GM12878 (cell line): ENCODE measurements around the gene SMO. TPM values are rescaled to one million over a fixed set of nuclear protein-coding genes. Genes with fewer than 3 reads are reported as not detected.

Experiments
- ATAC-seq: fragments of 200-7000 bp; cut with Tn5 transposase; 3 replicates; pipeline ENCODE4 v1.9.1; 2020; ENCODE audit warnings: mild to moderate bottlenecking, moderate library complexity
- BruUV-seq: library from RNA; stranded (reverse); fragments of 400-500 nt; replicated peaks from 2 replicates; lab custom pipeline; 2021; lab: Mats Ljungman, UMichigan
- CTCF ChIA-PET: fragments of 300-600 bp; sonication (Branson Sonifier 250); formaldehyde crosslinking; extraction: SDS; loops from one replicate; lab custom pipeline; 2021; ENCODE audit warnings: inconsistent platforms; lab: Yijun Ruan, JAX
- POLR2A ChIA-PET: fragments of 350-600 bp; formaldehyde crosslinking; extraction: SDS; loops from one replicate; lab custom pipeline; 2021; ENCODE audit warnings: inconsistent platforms; lab: Charles Lee
- RAD21 ChIA-PET: fragments of 300-600 bp; sonication (Branson Sonifier 250); formaldehyde crosslinking; loops from one replicate; lab custom pipeline; 2023; ENCODE audit warnings: antibody characterized with exemption; ENCODE audit not compliant: unreplicated experiment; lab: Charles Lee
- SMC1A ChIA-PET: fragments of 300-600 bp; sonication (Branson Sonifier 250); formaldehyde crosslinking; loops from one replicate; lab custom pipeline; 2023; ENCODE audit not compliant: unreplicated experiment, uncharacterized antibody; lab: Charles Lee
- DNase-seq: peaks from one replicate; pipeline ENCODE4 v3.0.0-alpha.2; 2011; ENCODE audit warnings: low read depth, low spot score
- FAIRE-seq: peaks from 3 replicates; lab custom pipeline; 2011; peaks lifted over from hg19 to GRCh38; lab: Jason Lieb, UNC
- H2AFZ ChIP-seq: 2 replicates; pipeline ENCODE4 v1.6.0; 2011; ENCODE audit warnings: low read depth, low read length, control low read depth; ENCODE audit not compliant: control insufficient read depth
- H3K27ac ChIP-seq: 2 replicates; pipeline ENCODE4 v1.5.1; 2011; ENCODE audit warnings: control low read depth; ENCODE audit not compliant: control insufficient read depth, insufficient read depth
- H3K27me3 ChIP-seq, 2 experiments: replicated peaks in 1 of 2; 2 replicates each; pipeline versions ENCODE4 v1.6.0 to v1.6.1; 2011; ENCODE audit warnings: low read length in 1 of 2; ENCODE audit not compliant: control insufficient read depth in 2 of 2, insufficient read depth in 2 of 2
- H3K36me3 ChIP-seq, 2 experiments: 2 replicates each; pipeline ENCODE4 v1.5.1; 2011; ENCODE audit warnings: low read length in 1 of 2; ENCODE audit not compliant: control insufficient read depth in 2 of 2, insufficient read depth in 2 of 2
- H3K4me1 ChIP-seq: 2 replicates; pipeline ENCODE4 v1.6.1; 2011; ENCODE audit warnings: mild to moderate bottlenecking, low read length, moderate library complexity, mixed read lengths; ENCODE audit not compliant: control insufficient read depth, insufficient read depth
- H3K4me2 ChIP-seq: 2 replicates; pipeline ENCODE4 v1.6.0; 2011; ENCODE audit warnings: control low read depth; ENCODE audit not compliant: control insufficient read depth, insufficient read depth
- H3K4me3 ChIP-seq: fragments of 200-600 bp; sonication (generic); 2 replicates; pipeline ENCODE4 v1.5.1; 2016
- H3K79me2 ChIP-seq: 2 replicates; pipeline ENCODE4 v1.6.0; 2011; ENCODE audit warnings: low read length; ENCODE audit not compliant: control insufficient read depth, insufficient read depth
- H3K9ac ChIP-seq: 2 replicates; pipeline ENCODE4 v1.8.0; 2011; ENCODE audit warnings: low read length, control low read depth, mixed read lengths; ENCODE audit not compliant: control insufficient read depth, insufficient read depth
- H3K9me3 ChIP-seq: replicated peaks from 3 replicates; pipeline ENCODE4 v1.5.1; 2011; ENCODE audit warnings: mild to moderate bottlenecking, low read length; ENCODE audit not compliant: control insufficient read depth, insufficient read depth
- H4K20me1 ChIP-seq: 2 replicates; pipeline ENCODE4 v1.6.0; 2011; ENCODE audit not compliant: control insufficient read depth, insufficient read depth
- BMI1 ChIP-seq: fragments of 450-650 bp; IDR thresholded peaks from 2 replicates; pipeline ENCODE4 v1.6.1; 2016; ENCODE audit warnings: mild to moderate bottlenecking, moderate library complexity, borderline replicate concordance
- DPF2 ChIP-seq: fragments of 450-650 bp; IDR thresholded peaks from 2 replicates; pipeline ENCODE4 v1.6.1; 2017; ENCODE audit warnings: mild to moderate bottlenecking
- EED ChIP-seq: sonication (generic); IDR thresholded peaks from 2 replicates; pipeline ENCODE4 v1.6.1; 2016; ENCODE audit warnings: antibody characterized with exemption, low read depth
- IKZF1 ChIP-seq: fragments of 450-650 bp; conservative IDR thresholded peaks from 2 replicates; pipeline ENCODE4 v1.6.1; 2017; ENCODE audit warnings: antibody characterized with exemption, mild to moderate bottlenecking
- IKZF2 ChIP-seq, 2 experiments: fragments of 450-650 bp; IDR thresholded peaks; 2 replicates each; pipeline ENCODE4 v1.6.1; 2017; ENCODE audit warnings: mild to moderate bottlenecking in 2 of 2, moderate library complexity in 2 of 2
- MTA2 ChIP-seq: fragments of 450-650 bp; IDR thresholded peaks from 2 replicates; pipeline ENCODE4 v1.6.1; 2016; ENCODE audit warnings: low read depth, mild to moderate bottlenecking, moderate library complexity
- NFIC ChIP-seq: IDR thresholded peaks from 2 replicates; pipeline ENCODE4 v1.6.1; 2012; ENCODE audit warnings: low read depth, mild to moderate bottlenecking, inconsistent platforms, low read length, moderate library complexity
- NR2F1 ChIP-seq: fragments of 450-650 bp; conservative IDR thresholded peaks from 2 replicates; pipeline ENCODE4 v1.6.1; 2017; ENCODE audit warnings: mild to moderate bottlenecking
- PKNOX1 ChIP-seq: fragments of 450-650 bp; IDR thresholded peaks from 2 replicates; pipeline ENCODE4 v1.6.1; 2016; ENCODE audit warnings: mild to moderate bottlenecking
- PRDM15 ChIP-seq: fragments of 450-650 bp; formaldehyde crosslinking; IDR thresholded peaks from 2 replicates; pipeline ENCODE4 v1.4.0; 2020; ENCODE audit warnings: mild to moderate bottlenecking, moderate library complexity
- RUNX3 ChIP-seq: IDR thresholded peaks from 2 replicates; pipeline ENCODE4 v1.6.1; 2012; ENCODE audit warnings: low read length, inconsistent platforms
- SPI1 ChIP-seq: IDR thresholded peaks from 2 replicates; pipeline ENCODE4 v1.6.1; 2011; ENCODE audit warnings: low read depth, mild to moderate bottlenecking, low read length, moderate library complexity, borderline replicate concordance; ENCODE audit not compliant: insufficient read depth
- SRF ChIP-seq, 2 experiments: IDR thresholded peaks; 2 replicates each; pipeline ENCODE4 v1.6.1; 2011; ENCODE audit warnings: low read depth in 2 of 2, low read length in 2 of 2, mild to moderate bottlenecking in 1 of 2, moderate library complexity in 1 of 2
- ZNF687 ChIP-seq: fragments of 450-650 bp; IDR thresholded peaks from 2 replicates; pipeline ENCODE4 v1.6.1; 2017; ENCODE audit warnings: mild to moderate bottlenecking, moderate library complexity
- WGBS: methylation state at CpG from one replicate; pipeline ENCODE4 v1.1.6; 2016; ENCODE audit warnings: low lambda C conversion rate; ENCODE audit not compliant: insufficient replicate concordance, insufficient coverage; ENCODE audit errors: missing lambda C conversion rate; 5-methylcytosine and 5-hydroxymethylcytosine counted together
- in situ Hi-C: fragments of 300-500 bp; cut with MboI; formaldehyde crosslinking; loops from 9 replicates; pipeline ENCODE4 v1.14.3; 2018; ENCODE audit warnings: mixed read lengths
- intact Hi-C: fragments of 100-400 bp; cut with micrococcal nuclease; formaldehyde crosslinking; loops from one replicate; pipeline ENCODE4 v1.14.2; 2022; ENCODE audit not compliant: unreplicated experiment
- polyA plus RNA-seq, 11 experiments: library from polyadenylated mRNA; depleted of rRNA in 4 of 11; unstranded in 6 of 11; stranded (reverse) in 5 of 11; fragments of >200 nt; fragmentation: Nextera tagmentation in 4 of 11; fragmentation: Illumina TruSeq in 1 of 11; extraction: Ambion mirVana in 4 of 11; extraction: Trizol in 1 of 11; gene quantifications; 1 replicate in 1 of 11; 2 replicates in 10 of 11; pipeline versions ENCODE4 v1.2.1 to v1.2.3, GENCODE V29; 2011 to 2016; ENCODE audit warnings: inconsistent platforms in 2 of 11, missing spikeins in 2 of 11, low read depth in 1 of 11
- total RNA-seq, 4 experiments: library from RNA; depleted of rRNA in 3 of 4; stranded (reverse); fragments of >200 nt in 3 of 4; fragmentation: Illumina TruSeq in 1 of 4; extraction: Trizol in 1 of 4; gene quantifications; 2 replicates each; pipeline versions ENCODE4 v1.2.1 to v1.2.3, GENCODE V29; 2013 to 2021

SMO gene
- total and polyA plus RNA-seq, 10 of the 15 experiments (the other 5 are each of a cell fraction or from before 2014, with no cell fraction given), result 0.40 to 11.2 (median 2.6) TPM

GRCh38 chr7:129147731-129148130, 40.7 kb upstream of the SMO start:
- Histone ChIP-seq H4K20me1 (no peaks in the 10 kb centered on the region; the same call in 1 of the 2 replicates), H3K79me2 (peaks cover 84% of the 10 kb centered on the region), H3K27me3 (no peaks in the 10 kb centered on the region), H3K9me3 (no peaks in the 10 kb centered on the region; the same call in 2 of the 3 replicates), H3K36me3 (peaks cover 0 to 6% of the 10 kb centered on the region in 2 experiments; a peak in 2 of 4 replicates), H3K9ac (peak overlapping the region; percentile 82), H2AFZ (no peak overlapping the region), H3K4me3 (peak overlapping the region; percentile 97)
- in situ Hi-C loops (no loop called here), intact Hi-C loops (loop anchor here (2.0 to 10.0 kb wide), 3 partner anchors 13 to 213 kb away; partner anchors contain the start of gene IRF5)
- BruUV-seq, result no TSS peak
- CTCF ChIA-PET, result interaction anchor here (0.7 to 5.7 kb wide), 14 partner anchors 11 to 293 kb away, joined by 3 to 168 read pairs (median 4); no protein-coding TSS in a partner anchor
- RAD21 ChIA-PET, result interaction anchor here (0.7 to 8.7 kb wide), 12 partner anchors 13 to 207 kb away, joined by 3 to 71 read pairs (median 10); no protein-coding TSS in a partner anchor
- SMC1A ChIA-PET, result interaction anchor here (0.7 to 5.9 kb wide), 16 partner anchors 10 to 230 kb away, joined by 3 to 83 read pairs (median 8); no protein-coding TSS in a partner anchor
- 20% methylated on average over 3 of the region's 3 CpGs for WGBS
- FAIRE-seq (no peak), DNase-seq (no peak)
- TF ChIP-seq PRDM15 (no peak), EED (peak; percentile 43; the same call in 1 of the 2 replicates), NFIC (no peak), ZNF687 (peak; percentile 41; the same call in 1 of the 2 replicates), MTA2 (0 out of 2 replicates have a peak, but pooled peaks have one; percentile 24), IKZF1 (peak; percentile 66; the same call in 1 of the 2 replicates), RUNX3 (peak; percentile 16; the same call in 1 of the 2 replicates), PKNOX1 (no peak), BMI1 (no peak), NR2F1 (peak; percentile 41; the same call in 1 of the 2 replicates), SRF (IDR thresholded peaks at IDR 0.05; ENCODE audit: low read depth in 2 of 2, low read length in 2 of 2) (0 out of 4 replicates have a peak, but pooled peaks of 1 of the 2 experiments have one; percentile 39), IKZF2 (IDR thresholded peaks at IDR 0.05) (peak; percentile 61 to 70; a peak in 3 of 4 replicates), SPI1 (peak; percentile 89), DPF2 (peak; percentile 41)
- TF ChIP-seq, all 136 proteins: peak for 10
- H3K4me1 ChIP-seq, result peaks cover 38% of the 10 kb centered on the region
- POLR2A ChIA-PET, result interaction anchor here (0.5 to 3.5 kb wide), 8 partner anchors 11 to 286 kb away, joined by 3 to 32 read pairs (median 4); partner anchors contain the start of genes IRF5 and STRIP2
- H3K27ac ChIP-seq, result peak overlapping the region; percentile 92
- ATAC-seq, result peak; percentile 8
- H3K4me2 ChIP-seq, result peak overlapping the region; percentile 95
